AG04450 (cell line): Measurements from ENCODE around the gene PIP5KL1. TPM values are rescaled to one million over a fixed set of nuclear protein-coding genes. Genes with fewer than 3 reads are reported as not detected.

Experiments
- CTCF ChIA-PET: fragments of 300-600, 350-600 bp; formaldehyde crosslinking; extraction: SDS; loops from one replicate; lab custom pipeline; 2022; ENCODE audit warnings: antibody characterized with exemption, inconsistent platforms; lab: Charles Lee
- POLR2A ChIA-PET: fragments of 350-600 bp; formaldehyde crosslinking; extraction: SDS; loops from one replicate; lab custom pipeline; 2021; ENCODE audit warnings: antibody characterized with exemption, inconsistent platforms; lab: Yijun Ruan, JAX
- DNase-seq: peaks from one replicate; pipeline ENCODE4 v3.0.0-alpha.2; 2011; ENCODE audit warnings: low read depth, low spot score
- H3K27ac ChIP-seq: one replicate; pipeline ENCODE4 v1.5.1; 2012; ENCODE audit warnings: low read depth, low read length, control low read depth
- H3K27me3 ChIP-seq: one replicate; pipeline ENCODE4 v1.6.0; 2012; ENCODE audit warnings: low read length; ENCODE audit not compliant: control insufficient read depth, insufficient read depth
- H3K4me3 ChIP-seq: 2 replicates; pipeline ENCODE4 v1.5.1; 2011; ENCODE audit warnings: mild to moderate bottlenecking, low read depth, low read length, control low read depth
- H3K9me3 ChIP-seq: 2 replicates; pipeline ENCODE4 v1.5.1; 2012; ENCODE audit warnings: low read length; ENCODE audit not compliant: control insufficient read depth, insufficient read depth
- CTCF ChIP-seq: IDR thresholded peaks from 2 replicates; pipeline ENCODE4 v1.5.1; 2011; ENCODE audit warnings: low read depth, low read length, control low read depth, inconsistent platforms
- polyA plus RNA-seq: library from polyadenylated mRNA; depleted of rRNA; stranded (reverse); fragments of >200 nt; gene quantifications from 2 replicates; pipeline ENCODE4 v1.2.3, GENCODE V29; 2011

The PIP5KL1 gene
- polyA plus RNA-seq, 1 experiment = 1.2 TPM

- Histone ChIP-seq H3K9me3 (no peaks in the 10 kb centered on the region; the same call in 1 of the 2 replicates), H3K27ac (no peak overlapping the region), H3K4me3 (peak overlapping the region; percentile 29), H3K27me3 (no peaks in the 10 kb centered on the region)
- CTCF ChIA-PET = no interaction called here
- POLR2A ChIA-PET = no interaction called here
- no peak for TF ChIP-seq CTCF
- no peak for DNase-seq
Measured at GRCh38 chr9:127926906-127927200, 3.7 kb downstream of the PIP5KL1 start.

GRCh38 chr9:127925959-127926905, 4.3 kb downstream of the PIP5KL1 start:
- TF ChIP-seq CTCF = no peak
- ChIA-PET CTCF (interaction anchor here (0.8 kb wide), 1 partner anchor 13 kb away, joined by 5 read pairs; no protein-coding TSS in a partner anchor), POLR2A (interaction anchor here (0.7 kb wide), 1 partner anchor 315 kb away, joined by 7 read pairs; no protein-coding TSS in a partner anchor)
- Histone ChIP-seq H3K27ac (no peak overlapping the region), H3K4me3 (no peak overlapping the region), H3K9me3 (no peaks in the 10 kb centered on the region; the same call in 1 of the 2 replicates), H3K27me3 (no peaks in the 10 kb centered on the region)
- DNase-seq = no peak

GRCh38 chr9:127924736-127925444, 5.7 kb downstream of the PIP5KL1 start:
- Histone ChIP-seq H3K27ac (no peak overlapping the region), H3K9me3 (no peaks in the 10 kb centered on the region; the same call in 1 of the 2 replicates), H3K4me3 (no peak overlapping the region), H3K27me3 (no peaks in the 10 kb centered on the region)
- CTCF ChIA-PET = interaction anchor here (2.0 kb wide), 1 partner anchor 193 kb away, joined by 8 read pairs; no protein-coding TSS in a partner anchor
- no peak for DNase-seq
- POLR2A ChIA-PET = interaction anchor here (0.7 kb wide), 1 partner anchor 170 kb away, joined by 4 read pairs; no protein-coding TSS in a partner anchor
- no peak for TF ChIP-seq CTCF

- Histone ChIP-seq H3K27me3 (no peaks in the 10 kb centered on the region), H3K27ac (peak overlapping the region; percentile 21), H3K9me3 (no peaks in the 10 kb centered on the region; the same call in 1 of the 2 replicates), H3K4me3 (no peak overlapping the region)
- ChIA-PET POLR2A (interaction anchor here (0.6 to 0.7 kb wide), 2 partner anchors 123 to 171 kb away, joined by 3 to 4 read pairs; no protein-coding TSS in a partner anchor), CTCF (interaction anchor here (1.0 to 5.0 kb wide), 4 partner anchors 19 to 194 kb away, joined by 3 to 46 read pairs (median 7); partner anchors contain the start of gene TOR2A)
- peak; percentile 83 for DNase-seq
- no peak for TF ChIP-seq CTCF
Measured at GRCh38 chr9:127923771-127924170, 6.8 kb downstream of the PIP5KL1 start.
